Measurements from ENCODE around the gene CUL4A.
"Not testable (repeated sequence)": the region's sequence is repeated elsewhere in the genome, so short reads cannot be mapped to it uniquely, and the experiment has no call there.

Gene CUL4A

GRCh38 chr13:113239986-113240385 lies 30.6 kb downstream of the CUL4A start:
- DNase-seq (ENCODE audit: low spot score): no peak

DNA sequence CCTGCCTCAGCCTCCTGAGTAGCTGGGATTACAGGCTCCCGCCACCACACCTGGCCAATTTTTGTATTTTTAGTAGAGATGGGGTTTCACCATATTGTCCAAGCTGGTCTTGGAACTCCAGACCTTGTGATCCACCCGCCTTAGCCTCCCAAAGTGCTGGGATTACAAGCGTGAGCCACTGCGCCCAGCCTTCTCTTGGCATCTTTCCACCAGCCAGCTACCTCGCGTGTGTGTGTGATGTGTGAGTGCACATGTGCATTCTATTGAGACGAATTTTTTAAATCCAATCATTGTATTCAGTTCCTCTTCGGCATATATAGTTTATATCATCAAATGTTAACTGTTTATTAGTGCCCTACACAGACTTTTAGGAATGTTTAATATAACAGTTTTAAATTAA lies 32.2 kb downstream of the CUL4A start:
- not testable (repeated sequence) for DNase-seq (ENCODE audit: low spot score)

GRCh38 chr13:113243847-113244246 lies 34.4 kb downstream of the CUL4A start:
- no peak for DNase-seq (ENCODE audit: low spot score)

GRCh38 chr13:113245849-113246796 lies 36.7 kb downstream of the CUL4A start:
- DNase-seq (ENCODE audit: low spot score): no peak

- no peak for DNase-seq (ENCODE audit: low spot score)
Measured at GRCh38 chr13:113252516-113253095, 43.2 kb downstream of the CUL4A start.

DNA sequence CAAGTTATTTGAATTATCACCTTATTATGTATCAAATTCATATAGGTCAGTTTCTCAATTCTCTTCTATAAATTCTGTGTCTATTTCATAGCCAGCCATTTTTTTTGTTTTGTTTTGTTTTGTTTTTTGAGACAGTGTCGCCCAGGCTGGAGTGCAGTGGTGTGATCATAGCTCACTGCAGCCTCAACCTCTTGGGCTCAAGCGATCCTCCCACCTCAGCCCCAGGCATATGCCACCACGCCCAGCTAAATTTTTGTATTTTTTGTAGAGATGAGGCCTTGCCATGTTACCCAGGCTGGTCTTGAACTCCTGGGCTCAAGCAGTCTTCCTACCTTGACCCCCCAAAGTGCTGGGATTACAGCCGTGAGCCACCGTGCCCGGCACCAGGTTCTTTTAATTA lies 48.5 kb downstream of the CUL4A start:
- DNase-seq (ENCODE audit: low spot score): not testable (repeated sequence)

DNA sequence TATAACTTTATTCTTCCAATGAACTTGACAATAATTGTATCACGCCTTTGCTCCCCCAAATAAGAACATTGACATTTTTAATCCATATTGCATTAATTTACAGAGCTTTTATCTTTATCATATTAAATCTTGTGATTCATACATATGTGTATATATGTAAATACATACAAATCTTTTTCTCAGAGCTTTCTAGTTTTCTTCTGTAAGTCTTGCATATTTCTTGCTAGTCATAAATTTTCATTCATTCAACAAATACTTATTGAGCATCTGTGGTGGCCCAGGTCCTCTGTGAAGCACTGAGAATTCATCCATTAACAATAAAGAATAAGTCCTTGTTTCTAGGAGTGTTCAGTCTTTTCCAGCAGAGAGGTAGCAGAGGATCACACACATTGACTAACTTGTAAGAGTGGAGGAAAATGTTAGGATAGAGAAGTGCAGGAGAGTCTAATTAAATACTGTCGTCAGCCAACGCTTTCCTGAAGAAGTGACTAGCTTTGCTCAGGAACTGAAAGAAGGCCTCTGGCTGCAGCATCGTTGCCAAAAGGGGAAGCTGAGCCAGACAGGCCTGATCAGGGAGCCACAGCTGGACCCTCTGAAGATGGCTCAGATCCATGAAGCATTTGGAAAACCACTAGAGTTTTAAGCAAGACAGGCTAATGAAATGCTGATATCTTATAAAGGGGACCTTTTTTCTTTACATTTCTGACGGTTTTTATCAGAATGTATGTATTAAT lies 49.1 kb downstream of the CUL4A start:
- no peak for DNase-seq (ENCODE audit: low spot score)

DNA sequence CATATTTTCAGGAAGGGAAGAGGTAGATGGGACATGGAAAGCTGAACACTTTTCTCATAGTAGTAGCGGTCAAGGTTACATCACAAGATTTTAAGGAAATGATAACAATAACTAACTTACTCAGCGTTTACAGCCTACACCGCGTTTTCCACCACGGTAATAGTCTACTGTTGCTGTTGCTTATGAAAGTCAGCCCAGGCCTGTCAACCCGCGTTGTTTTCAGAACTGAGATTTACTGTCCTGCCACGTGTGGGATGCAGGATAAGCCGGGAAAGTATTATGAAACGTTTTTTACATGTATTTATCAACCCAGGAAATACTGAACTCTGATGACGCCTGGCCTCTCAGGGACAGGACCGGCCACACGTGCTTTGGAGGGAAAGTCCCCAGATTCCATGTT lies 51.6 kb downstream of the CUL4A start:
- no peak for DNase-seq (ENCODE audit: low spot score)

DNA sequence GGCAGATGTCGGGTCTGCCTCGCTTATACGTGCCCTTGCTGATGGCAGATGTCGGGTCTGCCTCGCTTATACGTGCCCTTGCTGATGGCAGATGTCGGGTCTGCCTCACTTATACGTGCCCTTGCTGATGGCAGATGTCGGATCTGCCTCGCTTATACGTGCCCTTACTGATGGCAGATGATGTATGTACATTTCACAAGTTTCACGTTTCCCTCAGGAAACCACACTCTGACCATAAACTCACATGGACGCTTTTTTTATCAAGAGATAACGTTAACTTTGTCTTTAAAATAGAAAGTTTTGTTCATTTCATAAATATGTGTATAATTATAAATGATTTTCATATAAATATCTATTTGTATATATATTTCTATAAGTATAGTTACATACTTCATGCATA lies 53.6 kb downstream of the CUL4A start:
- not testable (repeated sequence) for DNase-seq (ENCODE audit: low spot score)

- no peak for DNase-seq (ENCODE audit: low spot score)
Measured at GRCh38 chr13:113267642-113268405, 58.4 kb downstream of the CUL4A start.

- DNase-seq (ENCODE audit: low spot score): no peak
Measured at GRCh38 chr13:113272031-113272430, 62.6 kb downstream of the CUL4A start.

GRCh38 chr13:113272701-113273181 lies 63.3 kb downstream of the CUL4A start:
- DNase-seq (ENCODE audit: low spot score): no peak

GRCh38 chr13:113273321-113273720 lies 63.9 kb downstream of the CUL4A start:
- no peak for DNase-seq (ENCODE audit: low spot score)

- no peak for DNase-seq (ENCODE audit: low spot score)
Measured at GRCh38 chr13:113273851-113274590, 64.6 kb downstream of the CUL4A start.

DNA sequence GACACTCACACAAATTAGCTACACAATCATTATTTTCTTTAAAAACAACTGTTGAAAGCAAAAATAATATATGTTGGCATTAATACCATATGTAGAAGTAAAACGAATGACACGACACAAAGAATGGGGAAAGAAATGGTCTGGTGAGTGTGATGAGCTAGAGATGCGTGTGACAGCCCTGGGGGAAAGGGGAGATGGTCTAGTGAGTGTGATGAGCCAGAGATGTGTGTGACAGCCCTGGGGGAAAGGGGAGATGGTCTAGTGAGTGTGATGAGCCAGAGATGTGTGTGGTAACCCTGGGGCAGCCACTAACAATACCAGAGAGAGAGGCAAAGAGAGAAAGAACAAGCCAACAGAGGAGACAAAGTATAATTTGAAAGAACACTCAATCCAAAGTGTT lies 65.3 kb downstream of the CUL4A start:
- no peak for DNase-seq (ENCODE audit: low spot score)

GRCh38 chr13:113275387-113275786 lies 66.0 kb downstream of the CUL4A start:
- peak; percentile 54 for DNase-seq (ENCODE audit: low spot score)

- DNase-seq (ENCODE audit: low spot score): no peak
Measured at GRCh38 chr13:113280126-113280525, 70.7 kb downstream of the CUL4A start.

GRCh38 chr13:113283904-113284303 lies 74.5 kb downstream of the CUL4A start:
- DNase-seq (ENCODE audit: low spot score): no peak

DNA sequence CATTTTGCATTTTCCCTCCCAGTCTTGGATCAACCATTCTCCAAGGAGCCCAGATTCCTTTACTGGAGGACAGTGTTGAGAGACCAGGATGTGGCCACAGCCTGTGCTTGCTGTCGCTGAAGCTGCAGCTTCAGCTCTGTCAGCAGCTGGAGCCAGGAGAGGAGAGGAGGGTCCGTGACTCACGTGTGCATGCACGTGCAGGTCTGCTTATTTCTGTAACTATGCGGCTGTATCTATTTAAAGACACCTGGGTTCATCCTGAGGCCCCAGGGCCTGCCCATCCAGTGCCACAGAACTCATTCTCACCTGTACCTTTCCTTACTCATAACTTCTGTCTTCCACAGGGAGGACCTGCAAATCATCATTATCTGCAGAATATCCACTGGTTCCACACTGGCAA lies 79.5 kb downstream of the CUL4A start:
- DNase-seq (ENCODE audit: low spot score): no peak

DNA sequence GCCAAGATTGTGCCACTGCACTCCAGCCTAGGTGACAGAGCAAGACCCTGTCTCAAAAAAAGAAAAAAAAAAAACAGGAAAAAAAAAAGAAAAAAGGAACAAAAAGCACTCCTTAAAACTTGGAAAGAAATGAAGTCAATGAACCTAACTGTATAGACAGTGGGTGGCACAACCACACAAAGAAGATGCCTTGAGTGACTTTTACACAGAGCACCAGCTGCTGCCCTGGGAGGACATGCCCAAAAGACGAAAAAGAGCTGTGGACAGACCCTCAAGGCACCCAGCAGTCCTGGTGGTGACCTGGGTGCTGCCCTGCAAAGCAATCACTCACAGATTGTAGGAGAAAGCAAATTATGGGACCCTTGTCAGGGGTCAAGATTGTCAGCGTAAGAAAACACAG lies 81.7 kb downstream of the CUL4A start:
- no peak for DNase-seq (ENCODE audit: low spot score)

Measured in hepatic stellate cell (primary cell).